GM19240 (cell line): Measurements from ENCODE around the gene PTPRE.

Experiments
- DNase-seq: peaks from one replicate; pipeline ENCODE4 v3.0.0; 2011; ENCODE audit warnings: low spot score; ENCODE audit not compliant: insufficient read length

Gene PTPRE

DNA sequence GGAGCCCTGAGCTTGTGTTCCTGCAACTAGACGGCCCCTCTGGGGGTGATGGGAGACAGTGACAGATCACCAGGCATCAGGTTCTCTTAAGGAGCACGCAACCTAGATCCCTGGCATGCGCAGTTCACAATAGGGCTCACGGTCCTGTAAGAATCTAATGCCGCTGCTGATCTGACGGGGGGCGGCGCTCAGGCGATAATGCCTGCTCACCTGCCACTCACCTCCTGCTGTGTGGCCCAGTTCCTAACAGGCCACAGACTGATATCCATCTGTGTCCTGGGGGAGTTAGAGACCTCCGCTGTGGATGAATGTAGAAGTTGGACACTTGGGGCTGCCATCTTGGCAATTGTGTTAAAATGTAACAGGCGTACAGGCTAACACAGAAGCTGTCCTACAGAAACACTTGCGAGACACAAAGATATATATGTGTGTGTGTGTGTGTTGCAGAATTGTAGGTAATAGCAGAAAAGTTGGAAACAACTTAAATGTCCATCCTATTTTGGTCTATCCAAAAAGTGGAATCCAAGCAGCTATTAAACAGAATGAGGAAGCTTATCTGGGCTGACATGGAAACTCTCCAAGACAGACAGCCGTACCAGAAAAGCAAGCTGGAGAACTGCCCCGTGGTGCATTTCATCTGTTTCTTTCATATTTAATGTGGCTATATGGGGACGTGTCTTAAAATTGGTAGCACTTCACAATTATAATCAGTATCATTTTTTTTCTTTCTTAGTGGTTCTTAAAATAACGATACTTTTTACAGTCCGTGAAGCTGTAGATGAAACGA lies 136.5 kb downstream of the PTPRE start:
- no peak for DNase-seq

DNA sequence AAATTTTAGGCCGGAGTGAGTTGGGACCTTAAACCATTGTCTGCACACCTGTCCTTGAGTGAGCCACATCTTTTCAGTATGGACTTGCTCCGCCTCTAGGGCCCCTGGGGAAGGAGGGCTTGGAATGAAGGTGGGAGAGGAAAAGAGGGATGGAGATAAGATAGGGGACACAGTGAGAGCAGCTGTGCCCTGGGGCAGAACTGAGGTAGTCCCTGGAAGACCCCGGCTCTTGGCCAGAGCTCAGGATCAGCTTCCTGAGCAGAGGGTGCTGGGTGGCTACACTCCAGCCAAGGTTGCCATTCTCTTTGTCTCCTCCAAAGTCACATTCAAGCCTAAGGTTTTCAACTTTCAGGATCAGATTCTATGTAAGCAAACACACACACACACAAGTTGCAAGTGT lies 137.3 kb downstream of the PTPRE start:
- no peak for DNase-seq

DNA sequence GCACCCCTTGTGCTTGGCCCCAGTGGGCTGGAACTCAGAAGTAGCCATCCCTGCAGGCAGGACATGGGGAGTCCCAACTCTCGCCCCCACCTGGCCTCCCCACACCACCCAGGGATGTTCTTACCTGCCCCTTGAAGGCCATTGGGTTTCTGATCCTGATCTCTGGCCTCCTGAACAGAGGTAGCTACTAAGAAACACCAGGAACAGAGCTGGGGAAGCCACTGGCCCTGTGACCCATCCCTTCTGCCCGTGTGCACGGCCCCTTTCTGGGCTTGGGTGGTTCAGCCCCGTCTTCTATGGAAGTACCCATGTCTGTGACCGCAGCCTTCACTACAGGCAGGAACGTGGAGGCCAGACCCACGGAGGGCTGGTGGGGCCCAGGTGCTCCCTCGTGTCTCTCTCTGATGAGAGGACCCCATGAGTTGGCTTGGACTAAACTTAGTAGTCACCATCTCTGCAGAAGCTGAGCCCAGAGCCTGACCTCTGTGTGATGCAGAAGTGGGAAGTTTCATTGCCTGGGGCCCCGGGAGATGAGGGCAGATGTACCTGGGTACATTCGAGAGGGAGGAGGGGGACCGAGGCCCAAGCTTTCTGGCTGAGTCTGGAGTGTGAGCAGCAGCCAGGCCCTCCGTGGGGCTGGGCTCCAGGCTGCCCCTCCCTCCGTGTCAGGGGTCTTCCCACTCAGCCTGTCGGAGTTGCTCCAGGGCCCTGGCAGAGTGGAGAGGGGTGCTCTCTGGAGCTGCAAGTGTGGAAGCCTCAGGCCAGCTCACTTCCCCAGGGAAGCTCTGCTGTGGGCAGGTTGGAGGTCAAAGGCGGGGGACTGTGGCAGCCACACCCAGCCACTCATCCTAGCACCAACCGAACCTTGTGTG lies 138.3 kb downstream of the PTPRE start:
- no peak for DNase-seq

DNA sequence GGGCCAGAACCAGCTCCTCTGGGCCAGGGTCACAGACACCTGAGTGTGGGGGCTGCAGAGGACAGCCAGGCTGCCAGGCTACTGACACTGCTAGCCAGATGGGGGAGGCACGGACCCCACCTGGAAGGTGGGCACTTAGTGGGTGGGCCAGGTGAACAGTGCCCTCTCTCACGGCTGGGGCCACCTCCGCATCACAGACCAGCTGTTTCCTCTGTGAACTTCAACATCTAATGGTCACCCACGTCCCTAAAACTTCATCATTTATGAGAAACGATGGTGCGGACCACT lies 138.9 kb downstream of the PTPRE start:
- DNase-seq, result no peak

DNA sequence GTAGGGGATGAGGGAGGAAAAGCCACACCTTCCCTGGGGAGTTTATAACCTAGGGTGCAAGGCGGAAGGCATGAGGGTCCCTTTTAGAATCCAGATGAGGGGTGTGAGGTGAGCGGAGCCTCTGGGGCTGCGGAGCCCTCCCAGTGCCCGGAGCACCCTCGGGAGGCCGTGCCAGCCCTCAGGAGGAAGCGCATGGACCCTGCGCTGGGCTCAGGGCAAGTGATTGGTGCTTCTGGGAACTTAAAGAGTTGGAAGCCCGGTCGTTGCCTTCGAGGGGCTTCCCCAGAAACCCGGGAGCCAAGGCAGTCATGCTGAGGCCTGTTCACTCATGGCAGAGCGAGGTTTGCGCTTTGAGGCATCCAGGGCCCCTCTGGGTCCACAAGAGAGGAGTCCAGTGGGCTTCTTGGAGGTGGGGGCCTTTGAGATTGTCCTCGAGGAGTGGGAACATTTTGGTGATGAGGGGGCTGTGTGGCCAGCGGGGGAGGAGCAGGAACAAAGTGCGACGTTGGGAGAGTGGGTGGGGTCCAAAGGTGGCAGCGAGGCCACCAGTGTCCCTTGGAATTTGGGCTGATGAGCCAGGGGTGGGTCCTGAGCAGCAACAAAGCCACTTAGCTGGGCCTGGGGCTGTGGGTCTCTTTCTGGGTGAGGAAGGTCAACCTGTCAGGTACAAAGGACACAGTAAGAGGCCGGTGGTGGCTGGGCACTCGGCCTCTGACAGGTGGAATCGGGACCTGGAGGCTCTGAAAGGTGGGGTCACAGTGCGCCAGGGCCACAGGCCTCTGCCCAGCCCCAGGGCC lies 139.5 kb downstream of the PTPRE start:
- no peak for DNase-seq

DNA sequence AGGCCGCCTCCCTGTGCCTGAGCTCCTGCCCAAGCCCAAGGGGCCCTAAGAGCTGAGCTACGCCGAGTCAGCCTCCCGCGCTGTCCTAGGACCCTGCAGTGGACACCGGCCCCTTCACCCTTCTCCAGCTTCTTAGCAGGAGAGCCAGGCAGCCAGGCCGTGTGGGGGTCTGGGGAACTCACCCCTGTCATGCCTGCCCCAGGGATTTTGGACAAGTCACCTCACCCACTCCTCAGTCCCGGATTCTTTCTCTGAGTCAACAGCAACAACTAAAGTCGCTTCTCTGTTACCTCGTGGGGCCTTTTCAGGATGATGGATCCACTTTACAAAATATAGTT lies 140.0 kb downstream of the PTPRE start:
- no peak for DNase-seq

DNA sequence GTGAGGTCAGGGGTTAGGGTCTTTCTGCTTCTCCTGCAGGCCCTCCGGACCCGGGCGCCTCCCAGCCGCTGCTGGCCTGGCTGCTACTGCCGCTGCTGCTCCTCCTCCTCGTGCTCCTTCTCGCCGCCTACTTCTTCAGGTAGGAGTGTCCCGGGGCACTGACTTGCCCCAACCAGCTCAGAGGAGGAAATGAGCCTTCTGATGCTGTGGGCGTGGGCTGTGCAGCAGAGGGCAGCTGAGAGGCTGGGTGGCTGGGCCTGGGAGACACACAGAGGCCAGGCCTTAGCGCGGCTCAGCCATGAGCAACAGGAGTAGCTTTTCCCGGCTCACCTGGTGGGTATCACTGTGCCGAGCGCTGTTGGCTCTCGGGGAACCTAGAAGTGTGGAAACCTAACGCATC lies 140.4 kb downstream of the PTPRE start:
- DNase-seq, result peak; percentile 94

DNA sequence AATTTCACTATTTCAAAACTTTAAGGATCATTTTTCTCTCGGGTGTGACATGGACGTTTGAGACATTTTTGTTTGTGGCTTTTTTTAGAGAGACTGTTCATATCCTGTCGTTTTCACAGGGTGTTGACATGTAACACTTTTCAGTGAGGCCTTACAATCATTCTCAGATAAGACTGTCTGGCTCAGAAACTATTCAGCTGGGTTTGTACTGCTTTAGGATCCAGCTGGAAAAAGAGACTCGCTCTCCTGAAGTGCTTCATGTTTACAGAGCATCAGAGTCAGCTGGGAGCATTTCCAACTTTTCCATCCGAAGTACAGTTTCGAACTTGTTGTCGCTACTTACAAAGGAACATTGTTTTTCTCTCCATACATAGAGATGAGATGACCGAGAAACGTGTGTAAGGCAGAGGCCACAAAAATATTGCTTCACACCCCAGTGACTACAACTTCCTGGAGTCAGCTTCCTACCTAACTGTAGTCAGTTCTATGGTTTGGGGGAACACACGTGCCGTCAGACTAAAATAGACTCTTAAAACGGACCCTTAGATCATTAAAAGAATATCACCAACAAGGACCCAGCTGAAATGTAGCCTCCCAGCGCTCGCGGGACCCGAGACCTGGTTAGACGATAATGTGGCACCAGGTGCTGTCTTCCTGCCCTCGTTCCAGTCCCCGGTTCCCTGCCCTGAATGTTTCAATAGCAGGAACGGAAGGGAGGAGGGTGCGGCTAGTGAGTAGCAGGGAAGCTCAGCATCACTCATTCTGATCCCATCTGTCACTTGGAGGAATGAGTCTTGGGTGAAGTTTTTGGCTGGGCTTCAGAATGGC lies 141.3 kb downstream of the PTPRE start:
- no peak for DNase-seq

DNA sequence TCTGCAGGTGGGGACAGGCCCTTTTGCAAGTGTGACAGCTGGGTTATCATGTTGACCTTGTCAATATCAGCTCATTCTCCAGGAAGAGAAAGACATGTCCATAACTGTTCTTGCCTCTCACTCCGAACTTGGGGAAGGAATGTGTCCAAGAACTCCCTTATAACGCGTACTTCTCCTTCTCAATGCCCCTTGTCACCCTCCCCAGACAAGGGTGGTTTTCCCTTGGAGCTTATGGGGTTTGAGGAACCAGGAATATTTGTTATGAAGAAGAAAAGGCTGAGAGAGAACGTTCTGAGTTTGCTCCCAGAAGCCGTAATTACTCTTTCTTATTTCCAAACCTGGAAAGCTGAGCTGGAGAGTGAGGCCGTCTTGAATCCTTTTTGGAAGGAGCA lies 141.9 kb downstream of the PTPRE start:
- DNase-seq, result no peak

DNA sequence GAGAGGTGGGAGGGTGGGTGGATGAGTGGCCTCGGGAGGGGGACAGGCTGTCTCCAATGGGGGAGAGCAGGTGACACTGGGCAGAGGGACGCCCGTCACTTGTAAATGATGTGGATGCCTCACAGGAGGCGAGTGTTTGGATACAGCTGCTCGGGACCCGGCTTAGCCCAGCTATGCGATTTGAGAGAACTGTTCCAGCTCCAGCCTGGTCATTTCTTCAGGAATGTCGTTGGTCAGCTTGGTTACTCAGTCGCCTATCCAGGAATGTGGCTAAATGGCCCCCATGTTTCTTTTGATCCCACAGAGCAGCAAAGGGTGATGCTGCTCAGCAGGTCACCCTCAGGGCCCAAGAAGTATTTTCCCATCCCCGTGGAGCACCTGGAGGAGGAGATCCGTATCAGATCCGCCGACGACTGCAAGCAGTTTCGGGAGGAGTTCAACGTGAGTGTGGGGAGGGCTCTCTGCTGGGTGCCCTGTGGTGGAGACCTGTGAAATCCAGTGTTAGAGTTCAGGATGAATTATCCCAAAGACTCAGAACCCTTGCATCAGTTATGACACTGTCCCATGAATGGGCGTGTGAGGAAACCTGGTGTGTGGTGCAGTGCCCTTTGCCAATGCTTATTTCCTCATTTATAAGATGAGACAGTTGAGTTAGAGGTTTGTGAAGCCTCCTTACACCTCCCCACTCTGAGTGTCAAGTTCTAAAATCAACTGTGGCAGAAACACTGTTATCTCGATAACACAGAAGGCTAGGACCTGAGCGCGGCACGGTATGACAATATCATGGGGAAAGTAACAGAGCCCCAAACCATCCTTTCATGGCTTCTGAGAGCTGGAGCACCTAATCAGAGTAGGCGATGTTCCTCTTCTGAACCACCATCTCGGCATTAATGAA lies 142.6 kb downstream of the PTPRE start:
- no peak for DNase-seq

DNA sequence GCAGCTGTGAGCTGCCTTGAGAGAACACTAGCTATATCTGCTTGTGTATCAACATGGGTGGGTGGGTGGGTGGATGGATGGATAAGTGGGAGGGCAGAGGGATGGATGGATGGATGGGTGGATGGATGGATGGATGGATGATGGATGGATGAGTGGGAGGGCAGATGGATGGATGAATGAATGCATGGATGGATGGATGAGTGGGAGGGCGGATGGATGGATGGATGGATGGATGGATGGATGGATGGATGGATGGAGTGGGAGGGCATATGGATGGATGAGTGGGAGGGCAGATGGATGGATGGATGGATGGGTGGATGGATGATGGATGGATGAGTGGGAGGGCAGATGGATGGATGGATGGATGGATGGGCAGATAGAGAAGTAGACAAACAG lies 143.2 kb downstream of the PTPRE start:
- no peak for DNase-seq

DNA sequence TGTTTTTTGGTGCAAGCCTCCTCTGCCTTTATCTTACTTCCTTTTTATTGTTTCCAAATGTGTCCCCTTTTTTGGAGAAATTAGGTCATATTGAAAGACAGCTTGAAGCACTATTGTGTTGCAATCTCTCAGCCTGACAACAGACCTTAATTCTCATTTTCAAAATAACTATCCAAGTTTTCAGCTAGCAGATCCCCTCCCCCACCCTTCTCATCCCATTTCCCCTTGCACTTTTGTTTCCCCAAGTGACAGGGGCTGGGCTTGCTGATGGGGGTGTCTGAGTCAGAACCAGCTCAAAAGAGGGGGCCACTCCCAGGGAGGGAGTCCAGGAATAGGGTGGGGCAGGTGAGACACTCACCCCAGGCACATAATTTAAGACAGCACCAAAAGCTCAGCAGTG lies 144.0 kb downstream of the PTPRE start:
- no peak for DNase-seq

DNA sequence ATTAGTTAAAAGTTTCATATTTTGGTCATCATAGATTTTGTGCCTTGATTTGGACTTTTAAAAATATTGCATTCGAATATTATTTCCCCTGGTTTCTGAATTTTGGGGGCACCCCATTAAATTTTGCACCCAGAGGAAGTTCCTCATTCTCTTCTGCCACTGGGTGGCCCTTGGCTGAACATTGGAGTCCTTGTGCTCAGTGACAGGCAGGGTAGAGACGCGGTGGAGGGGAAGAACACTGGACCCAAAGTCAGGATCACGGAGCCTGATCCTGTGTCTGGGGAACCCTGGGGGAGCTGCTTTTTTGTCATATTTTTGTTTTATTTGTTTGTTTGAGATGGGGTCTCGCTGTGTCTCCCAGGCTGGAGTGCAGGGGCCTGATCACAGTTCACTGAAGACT lies 144.6 kb downstream of the PTPRE start:
- DNase-seq, result no peak

DNA sequence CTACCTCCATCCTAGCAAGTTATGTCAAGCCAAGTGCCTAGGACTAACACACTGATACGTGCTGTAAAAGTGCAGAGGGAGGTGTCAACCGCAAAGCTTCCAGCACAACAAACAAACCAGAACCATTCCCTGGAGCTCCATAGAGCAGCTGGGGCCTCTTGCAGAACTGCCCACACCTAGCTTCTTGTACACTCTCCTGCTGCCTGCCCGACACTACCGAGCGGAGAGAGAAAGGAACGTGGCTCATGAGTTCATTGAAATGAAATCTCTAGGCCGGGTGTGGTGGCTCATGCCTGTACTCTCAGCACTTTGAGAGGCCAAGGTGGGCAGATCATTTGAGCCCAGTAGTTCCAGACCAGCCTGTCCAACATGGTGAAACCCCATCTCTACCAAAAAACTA lies 145.8 kb downstream of the PTPRE start:
- DNase-seq, result no peak

DNA sequence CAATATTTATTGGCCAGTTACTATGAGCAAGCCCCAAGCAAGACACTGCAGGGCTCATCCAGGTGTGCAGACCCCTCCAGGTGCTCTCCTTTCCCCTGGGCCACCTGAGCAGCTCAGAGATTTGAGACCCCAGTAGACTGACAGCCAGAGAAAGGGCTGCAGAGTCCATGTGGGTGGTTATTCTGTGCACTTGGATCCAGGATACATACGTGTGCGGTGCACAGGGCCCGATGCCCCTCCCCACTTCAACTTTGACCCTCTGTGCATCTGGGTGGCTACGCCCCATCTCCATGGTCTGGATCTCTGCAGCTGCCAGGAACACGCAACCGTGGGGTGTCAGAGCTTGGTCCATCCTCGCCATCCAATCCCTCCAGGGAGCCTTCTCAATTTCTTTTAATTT lies 146.5 kb downstream of the PTPRE start:
- no peak for DNase-seq

DNA sequence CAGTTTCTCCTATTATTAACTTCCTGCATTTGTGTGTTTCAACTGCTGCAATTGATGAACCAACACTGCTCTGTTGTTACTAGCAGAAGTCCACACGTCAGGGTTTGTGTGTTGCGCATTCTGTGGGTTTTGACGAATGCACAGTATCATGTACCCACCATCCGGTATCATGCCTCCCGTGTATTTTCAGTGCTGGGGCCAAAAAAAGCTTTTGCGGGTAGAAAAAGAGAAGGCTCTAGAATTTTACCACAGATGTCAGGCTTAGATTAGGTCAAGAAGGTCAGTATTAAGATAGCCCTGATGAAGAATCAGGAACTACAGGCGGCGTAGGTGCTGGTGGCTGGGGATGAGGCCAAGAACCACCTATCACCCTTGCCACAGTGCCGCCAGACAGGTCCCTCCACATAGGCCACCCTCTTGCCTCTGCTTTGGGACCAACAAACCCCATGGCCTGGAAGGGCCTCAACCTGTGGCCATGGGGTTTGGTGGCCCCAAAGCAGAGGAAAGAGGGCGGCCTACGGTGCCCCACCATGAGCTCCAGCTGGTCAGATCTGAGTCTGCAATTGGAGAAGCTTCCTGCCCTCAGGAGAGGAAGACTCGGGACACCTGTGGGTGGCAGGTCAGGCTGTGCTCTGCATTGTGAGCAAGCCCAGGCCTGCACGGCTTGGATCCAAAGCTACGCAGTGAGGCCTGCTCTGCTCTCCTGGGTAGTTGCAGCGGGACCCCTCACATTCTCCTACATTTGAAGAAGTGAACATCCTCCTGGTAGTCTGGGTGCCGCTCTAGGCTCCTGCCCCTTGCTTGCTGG lies 147.5 kb downstream of the PTPRE start:
- no peak for DNase-seq

DNA sequence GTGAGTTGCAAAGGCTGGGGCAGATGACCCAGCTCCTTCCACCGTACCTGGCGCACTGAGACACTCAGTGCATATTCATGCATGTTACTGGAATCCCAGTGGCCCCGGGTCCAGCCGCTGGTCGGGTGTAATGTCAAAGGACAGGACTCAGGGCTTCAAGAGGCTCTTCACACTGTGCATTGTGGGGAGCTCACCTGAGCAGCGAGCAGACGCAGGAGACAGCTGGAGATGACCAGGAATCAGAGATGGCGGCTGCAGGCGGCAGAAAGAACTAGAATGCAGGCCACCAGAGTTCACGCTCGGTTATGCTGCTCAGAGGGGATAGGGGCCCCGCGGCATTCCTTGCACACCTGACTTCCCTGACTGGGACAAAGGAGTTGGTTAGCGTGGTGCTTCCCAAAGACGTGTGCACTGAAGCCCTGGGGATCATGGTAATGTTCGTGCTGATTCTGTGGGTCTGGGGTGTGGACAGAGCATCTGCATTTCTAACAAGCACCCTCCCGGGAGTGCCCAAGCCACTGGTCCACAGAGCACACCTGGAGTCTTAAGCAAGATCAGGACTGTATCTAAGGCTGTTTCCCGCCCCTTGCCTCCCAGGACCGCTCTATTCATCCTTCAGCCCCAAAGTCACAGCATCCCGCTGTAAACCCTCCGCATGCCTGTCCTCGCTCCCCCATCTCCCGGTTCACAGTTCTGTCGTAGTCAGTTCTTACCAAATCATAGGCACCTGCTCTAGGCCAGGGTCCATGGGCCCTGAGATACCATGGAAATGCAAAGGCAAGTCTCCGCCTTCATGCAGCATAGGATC lies 148.4 kb downstream of the PTPRE start:
- no peak for DNase-seq

DNA sequence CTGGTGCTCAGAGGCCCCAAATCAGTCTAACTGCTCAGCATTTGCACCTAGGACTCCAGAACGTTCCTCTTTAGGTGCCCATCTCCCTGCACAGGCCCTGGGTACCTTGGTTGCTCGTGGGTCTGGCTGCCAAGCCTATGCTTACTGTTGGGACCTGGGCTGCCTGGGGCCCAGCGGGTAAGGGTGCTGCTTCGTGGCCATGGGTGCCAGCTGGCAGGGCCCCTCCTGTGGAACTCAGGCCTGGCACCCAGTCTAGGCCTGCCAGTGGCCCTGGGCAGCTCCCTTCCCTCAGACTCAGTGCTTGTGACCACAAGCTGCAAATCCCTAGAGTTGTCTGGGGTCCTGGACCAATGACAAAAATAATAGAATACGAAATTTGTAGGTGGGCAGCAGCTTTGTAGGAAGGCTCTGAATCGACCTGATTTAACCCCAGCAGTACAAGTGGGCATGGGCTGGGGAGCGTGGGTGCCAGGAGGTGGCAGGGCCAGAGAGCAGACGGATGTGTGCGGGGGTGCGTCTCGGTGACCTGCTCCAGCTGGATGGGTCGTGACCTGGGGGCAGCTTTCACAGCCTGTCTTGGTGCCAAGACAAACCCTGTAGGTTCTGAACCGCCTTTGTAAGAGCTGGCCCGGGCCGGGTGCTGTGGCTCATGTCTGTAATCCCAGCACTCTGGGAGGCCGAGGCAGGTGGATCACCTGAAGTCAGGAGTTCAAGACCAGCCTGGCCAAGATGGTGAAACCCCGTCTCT lies 149.6 kb downstream of the PTPRE start:
- no peak for DNase-seq
